HepG2 (cell line): Measurements from ENCODE around the gene STK11. TPM values are rescaled to one million over a fixed set of nuclear protein-coding genes. Genes with fewer than 3 reads are reported as not detected.

Experiments
- ATAC-seq: fragments of 200-7000 bp; cut with Tn5 transposase; 3 replicates; pipeline ENCODE4 v1.9.1; 2020; ENCODE audit warnings: mild to moderate bottlenecking, moderate library complexity
- BruUV-seq: library from RNA; stranded (reverse); fragments of 400-500 nt; replicated peaks from 2 replicates; lab custom pipeline; 2021; lab: Mats Ljungman, UMichigan
- CTCF ChIA-PET: fragments of 300-600 bp; formaldehyde crosslinking; extraction: SDS; loops from one replicate; lab custom pipeline; 2021; ENCODE audit warnings: low total read pairs, inconsistent platforms, low intra/inter-chr PET ratio; lab: Yijun Ruan, JAX
- POLR2A ChIA-PET: fragments of 350-600 bp; sonication (Branson Sonifier 250); formaldehyde crosslinking; loops from one replicate; lab custom pipeline; 2020; ENCODE audit warnings: antibody characterized with exemption, inconsistent platforms; lab: Yijun Ruan, JAX
- DNase-seq: peaks from one replicate; pipeline ENCODE4 v3.0.0-alpha.2; 2015; ENCODE audit warnings: low spot score
- FAIRE-seq: peaks from 3 replicates; lab custom pipeline; 2011; peaks lifted over from hg19 to GRCh38; lab: Jason Lieb, UNC
- H2AFZ ChIP-seq: one replicate; pipeline ENCODE4 v1.6.1; 2011; ENCODE audit warnings: low read length, inconsistent platforms
- H3K27ac ChIP-seq: fragments of 300-600 bp; 3 replicates; pipeline ENCODE4 v1.8.0; 2011; ENCODE audit warnings: mixed run types, mild to moderate bottlenecking, mixed read lengths, low read length, inconsistent platforms; ENCODE audit not compliant: insufficient read depth; ENCODE audit errors: extremely low read length
- H3K27me3 ChIP-seq, 2 experiments: fragments of 200-600 bp in 1 of 2; 2 replicates in 1 of 2; 3 replicates in 1 of 2; pipeline versions ENCODE4 v1.6.0 to v1.8.0; 2011; ENCODE audit warnings: low read length in 2 of 2, mild to moderate bottlenecking in 2 of 2, moderate library complexity in 2 of 2, inconsistent platforms in 1 of 2; ENCODE audit not compliant: insufficient read depth in 2 of 2, control insufficient read depth in 1 of 2
- H3K36me3 ChIP-seq, 2 experiments: fragments of 200-600 bp in 1 of 2; replicated peaks in 1 of 2; 2 replicates in 1 of 2; 3 replicates in 1 of 2; pipeline versions ENCODE4 v1.5.1 to v1.8.0; 2011; ENCODE audit warnings: low read length in 2 of 2, inconsistent platforms in 1 of 2; ENCODE audit not compliant: insufficient read depth in 2 of 2, control insufficient read depth in 1 of 2
- H3K4me1 ChIP-seq: 2 replicates; pipeline ENCODE4 v1.5.1; 2012; ENCODE audit warnings: low read length, inconsistent platforms; ENCODE audit not compliant: insufficient read depth
- H3K4me2 ChIP-seq: 2 replicates; pipeline ENCODE4 v1.6.0; 2011; ENCODE audit warnings: low read depth, low read length, inconsistent platforms
- H3K4me3 ChIP-seq, 3 experiments: fragments of 200-600 bp in 1 of 3; sonication (generic), shearing (Covaris generic) in 1 of 3; replicated peaks in 1 of 3; 2 replicates each; pipeline ENCODE4 v1.5.1; 2011 to 2016; ENCODE audit warnings: low read length in 3 of 3, inconsistent platforms in 2 of 3, low read depth in 2 of 3, mild to moderate bottlenecking in 2 of 3, control low read depth in 1 of 3, mixed read lengths in 1 of 3; ENCODE audit not compliant: insufficient read depth in 1 of 3
- H3K79me2 ChIP-seq: one replicate; pipeline ENCODE4 v1.6.1; 2011; ENCODE audit warnings: low read length, inconsistent platforms; ENCODE audit not compliant: insufficient read depth
- H3K9ac ChIP-seq: 2 replicates; pipeline ENCODE4 v1.6.0; 2011; ENCODE audit warnings: mild to moderate bottlenecking, low read depth, low read length, inconsistent platforms; ENCODE audit not compliant: insufficient read depth
- H3K9me3 ChIP-seq: 2 replicates; pipeline ENCODE4 v1.5.1; 2012; ENCODE audit warnings: mild to moderate bottlenecking, low read length
- H4K20me1 ChIP-seq: 2 replicates; pipeline ENCODE4 v1.6.0; 2011; ENCODE audit warnings: inconsistent platforms, mild to moderate bottlenecking, low read length, moderate library complexity; ENCODE audit not compliant: insufficient read depth
- AGO2 ChIP-seq: fragments of 200-400 bp; formaldehyde crosslinking; optimal IDR thresholded peaks from 2 replicates; pipeline ENCODE3; 2017; ENCODE audit warnings: mild to moderate bottlenecking, low read depth, low read length, moderate library complexity
- EHMT2 ChIP-seq: fragments of 200-600 bp; sonication (generic); IDR thresholded peaks from 2 replicates; pipeline ENCODE4 v1.7.0; 2017; ENCODE audit warnings: antibody characterized with exemption, low read depth, low read length, borderline replicate concordance
- ELF3 ChIP-seq: IDR thresholded peaks from 2 replicates; pipeline ENCODE4 v1.6.1; 2016; ENCODE audit warnings: missing genetic modification reagents, missing compliant biosample characterization
- IRX3 ChIP-seq: sonication (generic); formaldehyde crosslinking; IDR thresholded peaks from 2 replicates; pipeline ENCODE4 v1.8.1; 2023; ENCODE audit warnings: mild to moderate bottlenecking, low read depth, missing genetic modification reagents, borderline replicate concordance
- SRSF9 ChIP-seq: fragments of 200-400 bp; formaldehyde crosslinking; IDR thresholded peaks from 2 replicates; pipeline ENCODE4 v1.6.1; 2018; ENCODE audit warnings: borderline replicate concordance, mild to moderate bottlenecking, low read depth, low read length; ENCODE audit not compliant: insufficient read depth, poor library complexity, severe bottlenecking
- ZBTB42 ChIP-seq: sonication (generic); formaldehyde crosslinking; IDR thresholded peaks from 2 replicates; pipeline ENCODE4 v1.5.0; 2020; ENCODE audit warnings: mild to moderate bottlenecking, missing genetic modification reagents
- ZBTB7A ChIP-seq: sonication (generic); formaldehyde crosslinking; IDR thresholded peaks from 2 replicates; pipeline ENCODE4 v1.8.0; 2022; ENCODE audit warnings: mild to moderate bottlenecking, missing genetic modification reagents
- ZNF431 ChIP-seq: sonication (generic); formaldehyde crosslinking; IDR thresholded peaks from 2 replicates; pipeline ENCODE4 v1.9.0; 2022; ENCODE audit warnings: missing genetic modification reagents, low read depth, mild to moderate bottlenecking, borderline replicate concordance
- WGBS: methylation state at CpG from one replicate; pipeline ENCODE4 v1.1.6; 2017; ENCODE audit warnings: low lambda C conversion rate; 5-methylcytosine and 5-hydroxymethylcytosine counted together
- in situ Hi-C: cut with HindIII; loops from 2 replicates; pipeline ENCODE4 v1.10.0; 2017; ENCODE audit warnings: low pct_unique_long_range_greater_than_20kb; ENCODE audit not compliant: extremely low pct_ligation_motif_present
- intact Hi-C: fragments of 100-400 bp; cut with micrococcal nuclease; formaldehyde crosslinking; loops from one replicate; pipeline ENCODE4 v1.10.0; 2022; ENCODE audit not compliant: unreplicated experiment
- polyA plus RNA-seq, 8 experiments: library from polyadenylated mRNA; depleted of rRNA in 3 of 8; stranded (reverse) in 7 of 8; unstranded in 1 of 8; fragments of >200 nt; fragmentation: Illumina TruSeq in 4 of 8; extraction: Trizol in 4 of 8; gene quantifications; 2 replicates each; pipeline versions ENCODE4 v1.2.1 to v1.2.3, GENCODE V29; 2011 to 2016; ENCODE audit warnings: low read depth in 4 of 8, missing spikeins in 1 of 8, mixed read lengths in 1 of 8; ENCODE audit not compliant: insufficient read depth in 1 of 8
- total RNA-seq, 5 experiments: library from RNA; depleted of rRNA; stranded (reverse); fragments of >200 nt; fragmentation: Illumina TruSeq; extraction: Trizol; gene quantifications; 2 replicates each; pipeline ENCODE4 v1.2.3, GENCODE V29; 2016; ENCODE audit warnings: low read depth in 1 of 5
- TF ChIP-seq, protein P1 (sequence below): IDR thresholded peaks from 2 replicates; pipeline ENCODE4 v1.4.0; 2020; ENCODE audit warnings: mild to moderate bottlenecking, missing genetic modification reagents
- TF ChIP-seq, protein P2 (sequence below): sonication (generic); formaldehyde crosslinking; IDR thresholded peaks from 2 replicates; pipeline ENCODE4 v1.5.0; 2020; ENCODE audit warnings: missing genetic modification reagents
- TF ChIP-seq, protein P3 (sequence below): sonication (generic); formaldehyde crosslinking; conservative IDR thresholded peaks from 2 replicates; pipeline ENCODE4 v1.8.0; 2022; ENCODE audit warnings: mild to moderate bottlenecking, moderate library complexity, missing genetic modification reagents

STK11 gene
- total and polyA plus RNA-seq, 2 of the 13 experiments (the other 11 are each of a cell fraction or from before 2014, with no cell fraction given): 27.5 to 43.6 TPM

DNA sequence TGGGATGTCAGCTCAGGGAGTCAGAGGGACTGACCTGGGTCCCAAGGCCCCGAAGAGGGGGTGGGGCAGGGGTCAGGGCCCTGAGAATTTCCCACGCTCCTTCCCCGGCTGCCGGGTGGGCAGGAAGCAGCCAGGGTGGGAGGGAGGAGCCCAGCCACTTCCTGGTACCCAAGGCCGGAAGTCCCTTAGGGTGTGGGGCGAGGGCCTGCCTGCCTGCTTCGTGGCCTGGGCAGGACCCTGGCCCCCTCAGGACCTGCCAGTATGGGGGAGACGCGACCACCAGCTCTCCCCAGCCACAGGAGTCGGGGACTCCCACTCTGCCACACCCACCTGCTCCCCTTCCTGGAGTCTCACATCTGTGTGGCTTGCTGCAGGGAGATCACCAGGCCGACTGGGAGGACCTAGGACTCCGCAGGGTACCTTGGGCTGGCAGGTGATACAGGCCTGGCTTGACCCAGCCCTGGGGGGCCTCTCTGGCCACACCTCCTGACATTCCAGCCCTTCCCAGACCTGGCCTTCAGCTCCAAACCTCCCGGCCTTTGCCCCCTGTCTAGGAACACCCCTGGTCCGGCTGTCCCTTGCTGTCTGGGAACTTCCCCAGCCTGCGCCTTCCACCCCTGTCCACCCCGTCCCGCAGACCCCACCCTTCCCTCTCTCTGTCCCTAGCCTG, 53.8 kb downstream of the STK11 start (continued):
- TF ChIP-seq, protein P1, sequence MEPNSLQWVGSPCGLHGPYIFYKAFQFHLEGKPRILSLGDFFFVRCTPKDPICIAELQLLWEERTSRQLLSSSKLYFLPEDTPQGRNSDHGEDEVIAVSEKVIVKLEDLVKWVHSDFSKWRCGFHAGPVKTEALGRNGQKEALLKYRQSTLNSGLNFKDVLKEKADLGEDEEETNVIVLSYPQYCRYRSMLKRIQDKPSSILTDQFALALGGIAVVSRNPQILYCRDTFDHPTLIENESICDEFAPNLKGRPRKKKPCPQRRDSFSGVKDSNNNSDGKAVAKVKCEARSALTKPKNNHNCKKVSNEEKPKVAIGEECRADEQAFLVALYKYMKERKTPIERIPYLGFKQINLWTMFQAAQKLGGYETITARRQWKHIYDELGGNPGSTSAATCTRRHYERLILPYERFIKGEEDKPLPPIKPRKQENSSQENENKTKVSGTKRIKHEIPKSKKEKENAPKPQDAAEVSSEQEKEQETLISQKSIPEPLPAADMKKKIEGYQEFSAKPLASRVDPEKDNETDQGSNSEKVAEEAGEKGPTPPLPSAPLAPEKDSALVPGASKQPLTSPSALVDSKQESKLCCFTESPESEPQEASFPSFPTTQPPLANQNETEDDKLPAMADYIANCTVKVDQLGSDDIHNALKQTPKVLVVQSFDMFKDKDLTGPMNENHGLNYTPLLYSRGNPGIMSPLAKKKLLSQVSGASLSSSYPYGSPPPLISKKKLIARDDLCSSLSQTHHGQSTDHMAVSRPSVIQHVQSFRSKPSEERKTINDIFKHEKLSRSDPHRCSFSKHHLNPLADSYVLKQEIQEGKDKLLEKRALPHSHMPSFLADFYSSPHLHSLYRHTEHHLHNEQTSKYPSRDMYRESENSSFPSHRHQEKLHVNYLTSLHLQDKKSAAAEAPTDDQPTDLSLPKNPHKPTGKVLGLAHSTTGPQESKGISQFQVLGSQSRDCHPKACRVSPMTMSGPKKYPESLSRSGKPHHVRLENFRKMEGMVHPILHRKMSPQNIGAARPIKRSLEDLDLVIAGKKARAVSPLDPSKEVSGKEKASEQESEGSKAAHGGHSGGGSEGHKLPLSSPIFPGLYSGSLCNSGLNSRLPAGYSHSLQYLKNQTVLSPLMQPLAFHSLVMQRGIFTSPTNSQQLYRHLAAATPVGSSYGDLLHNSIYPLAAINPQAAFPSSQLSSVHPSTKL (CRISPR knock-in tag): peak; percentile 60; the same call in 1 of the 2 replicates
- TF ChIP-seq SRSF9 (no peak), ZNF431 (CRISPR knock-in tag) (peak; percentile 97)

DNA sequence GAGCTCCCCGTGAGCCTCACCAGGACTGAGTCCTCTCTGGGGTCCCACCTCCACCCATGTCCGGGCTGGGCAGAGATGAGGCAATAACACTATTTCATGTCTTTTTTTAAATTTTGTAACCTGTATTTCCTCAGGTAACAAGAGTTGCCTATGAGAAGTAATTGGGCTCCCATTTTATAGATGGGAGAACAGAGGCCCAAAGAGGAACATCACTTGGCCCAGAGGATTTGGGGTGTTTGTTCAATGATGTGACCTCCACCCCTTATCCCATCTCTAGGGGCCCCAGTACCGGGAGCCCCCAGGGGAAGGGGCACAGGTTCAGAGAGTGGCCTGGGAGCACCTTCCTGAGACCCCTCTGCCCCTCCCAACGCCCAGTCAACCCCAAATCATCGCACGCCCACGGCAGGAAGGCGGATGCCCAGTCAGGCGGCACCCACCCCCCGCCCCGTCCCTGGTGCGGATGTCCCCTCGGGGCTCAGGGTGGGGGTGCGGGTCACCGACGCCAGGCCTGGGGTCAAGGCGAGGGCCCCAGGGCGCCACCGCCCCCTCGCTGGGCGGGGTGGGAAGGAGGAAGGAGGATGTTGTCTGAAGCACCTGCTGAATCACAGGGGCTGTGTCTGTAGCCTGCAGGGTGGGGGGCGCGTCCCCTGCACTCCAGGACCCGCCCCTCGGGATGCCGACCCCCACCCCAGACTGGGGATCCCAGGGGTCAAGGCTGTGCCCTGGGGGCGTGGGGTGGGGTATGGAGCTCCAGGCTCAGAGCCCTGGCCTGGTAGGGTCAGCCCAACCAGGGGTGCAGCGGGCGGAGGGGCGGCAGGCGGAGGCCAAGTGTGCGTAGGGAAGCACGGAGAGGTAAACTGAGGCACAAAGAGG, 54.5 kb downstream of the STK11 start:
- ChIA-PET POLR2A (interaction anchor here (0.9 to 13.7 kb wide), 6 partner anchors 4 to 143 kb away, joined by 3 to 668 read pairs (median 234); partner anchors contain the start of genes ATP5F1D, CIRBP, FAM174C and MIDN), CTCF (no interaction called here)
- Histone ChIP-seq H3K4me1 (peaks cover 87% of the 10 kb centered on the region), H4K20me1 (peaks cover 37% of the 10 kb centered on the region; the same call in 1 of the 2 replicates), H3K27me3 (no peaks in the 10 kb centered on the region), H3K79me2 (peaks cover 7% of the 10 kb centered on the region), H2AFZ (no peak overlapping the region), H3K4me2 (peak overlapping the region; percentile 79), H3K9me3 (no peaks in the 10 kb centered on the region), H3K9ac (peak overlapping the region; percentile 64; the same call in 1 of the 2 replicates), H3K36me3 (peaks cover 10 to 27% of the 10 kb centered on the region in 2 experiments; a peak in 4 of 5 replicates), H3K4me3 (peak overlapping the region; percentile 19 to 67 (median 46); a peak in 4 of 6 replicates), H3K27ac (peak overlapping the region; percentile 85)
- in situ Hi-C loops: no loop called here
- 4% methylated on average over 8 of the region's 33 CpGs for WGBS
- no TSS peak for BruUV-seq
- ATAC-seq (peak; percentile 14), DNase-seq (no peak), FAIRE-seq (no peak)
- intact Hi-C loops: no loop called here
- TF ChIP-seq EHMT2 (no peak), ZBTB7A (CRISPR knock-in tag) (peak; percentile 84), ZBTB42 (CRISPR knock-in tag) (no peak), ELF3 (0 out of 2 replicates have a peak, but pooled peaks have one; percentile 21), IRX3 (CRISPR knock-in tag) (no peak), AGO2 (peak; percentile 64)
- TF ChIP-seq, protein P2, sequence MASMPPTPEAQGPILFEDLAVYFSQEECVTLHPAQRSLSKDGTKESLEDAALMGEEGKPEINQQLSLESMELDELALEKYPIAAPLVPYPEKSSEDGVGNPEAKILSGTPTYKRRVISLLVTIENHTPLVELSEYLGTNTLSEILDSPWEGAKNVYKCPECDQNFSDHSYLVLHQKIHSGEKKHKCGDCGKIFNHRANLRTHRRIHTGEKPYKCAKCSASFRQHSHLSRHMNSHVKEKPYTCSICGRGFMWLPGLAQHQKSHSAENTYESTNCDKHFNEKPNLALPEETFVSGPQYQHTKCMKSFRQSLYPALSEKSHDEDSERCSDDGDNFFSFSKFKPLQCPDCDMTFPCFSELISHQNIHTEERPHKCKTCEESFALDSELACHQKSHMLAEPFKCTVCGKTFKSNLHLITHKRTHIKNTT (CRISPR knock-in tag): 0 out of 2 replicates have a peak, but pooled peaks have one; percentile 34
- TF ChIP-seq, protein P3, sequence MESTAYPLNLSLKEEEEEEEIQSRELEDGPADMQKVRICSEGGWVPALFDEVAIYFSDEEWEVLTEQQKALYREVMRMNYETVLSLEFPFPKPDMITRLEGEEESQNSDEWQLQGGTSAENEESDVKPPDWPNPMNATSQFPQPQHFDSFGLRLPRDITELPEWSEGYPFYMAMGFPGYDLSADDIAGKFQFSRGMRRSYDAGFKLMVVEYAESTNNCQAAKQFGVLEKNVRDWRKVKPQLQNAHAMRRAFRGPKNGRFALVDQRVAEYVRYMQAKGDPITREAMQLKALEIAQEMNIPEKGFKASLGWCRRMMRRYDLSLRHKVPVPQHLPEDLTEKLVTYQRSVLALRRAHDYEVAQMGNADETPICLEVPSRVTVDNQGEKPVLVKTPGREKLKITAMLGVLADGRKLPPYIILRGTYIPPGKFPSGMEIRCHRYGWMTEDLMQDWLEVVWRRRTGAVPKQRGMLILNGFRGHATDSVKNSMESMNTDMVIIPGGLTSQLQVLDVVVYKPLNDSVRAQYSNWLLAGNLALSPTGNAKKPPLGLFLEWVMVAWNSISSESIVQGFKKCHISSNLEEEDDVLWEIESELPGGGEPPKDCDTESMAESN (CRISPR knock-in tag): no peak; the same call in 1 of the 2 replicates
